ENCODE data around the gene ACAP1. TPM values are rescaled to one million over a fixed set of nuclear protein-coding genes. Genes with fewer than 3 reads are reported as not detected.

ACAP1 gene
- total and polyA plus RNA-seq, 4 donors, result 4.6 to 18.1 (median 13.8) TPM

- Histone ChIP-seq H3K27ac (ENCODE audit: low read depth, low read length) (no peak overlapping the region), H3K9me3 (ENCODE audit: control insufficient read depth, insufficient read depth, low read length) (no peaks in the 10 kb centered on the region), H3K4me1 (ENCODE audit: control insufficient read depth, insufficient read depth, low read length) (peaks cover 54% of the 10 kb centered on the region), H3K4me3 (ENCODE audit: low read depth, low read length) (no peak overlapping the region), H3K27me3 (ENCODE audit: control insufficient read depth, insufficient read depth, low read length) (no peaks in the 10 kb centered on the region), H3K36me3 (ENCODE audit: control insufficient read depth, insufficient read depth, low read length) (peaks cover 61% of the 10 kb centered on the region)
- 92% methylated on average over 7 of the region's 7 CpGs for WGBS (ENCODE audit: insufficient coverage)
- DNase-seq (ENCODE audit: low read depth in 4 of 6, low spot score in 6 of 6), result no peak
Observed at GRCh38 chr17:7311110-7311705, 25.1 kb upstream of the ACAP1 start.

- Histone ChIP-seq H3K27ac (ENCODE audit: low read depth, low read length) (no peak overlapping the region), H3K9me3 (ENCODE audit: control insufficient read depth, insufficient read depth, low read length) (no peaks in the 10 kb centered on the region), H3K36me3 (ENCODE audit: control insufficient read depth, insufficient read depth, low read length) (peaks cover 73% of the 10 kb centered on the region), H3K27me3 (ENCODE audit: control insufficient read depth, insufficient read depth, low read length) (no peaks in the 10 kb centered on the region), H3K4me1 (ENCODE audit: control insufficient read depth, insufficient read depth, low read length) (peaks cover 51% of the 10 kb centered on the region), H3K4me3 (ENCODE audit: low read depth, low read length) (no peak overlapping the region)
- DNase-seq (ENCODE audit: low read depth in 4 of 6, low spot score in 6 of 6), result no peak
- WGBS (ENCODE audit: insufficient coverage), result 83% methylated on average over 2 of the region's 7 CpGs
Observed at GRCh38 chr17:7312432-7313087, 23.8 kb upstream of the ACAP1 start.

GRCh38 chr17:7313088-7313889, 23.0 kb upstream of the ACAP1 start:
- H3K4me3 ChIP-seq (ENCODE audit: low read depth, low read length), result no peak overlapping the region
- no peak for DNase-seq (ENCODE audit: low read depth in 4 of 6, low spot score in 6 of 6)
- H3K4me1 ChIP-seq (ENCODE audit: control insufficient read depth, insufficient read depth, low read length), result peaks cover 49% of the 10 kb centered on the region

GRCh38 chr17:7313890-7314718, 22.2 kb upstream of the ACAP1 start:
- DNase-seq (ENCODE audit: low read depth in 4 of 6, low spot score in 6 of 6), result no peak
- Histone ChIP-seq H3K9me3 (ENCODE audit: control insufficient read depth, insufficient read depth, low read length) (no peaks in the 10 kb centered on the region), H3K4me3 (ENCODE audit: low read depth, low read length) (peak overlapping the region; percentile 88), H3K27ac (ENCODE audit: low read depth, low read length) (peak overlapping the region; percentile 92), H3K4me1 (ENCODE audit: control insufficient read depth, insufficient read depth, low read length) (peaks cover 41% of the 10 kb centered on the region), H3K36me3 (ENCODE audit: control insufficient read depth, insufficient read depth, low read length) (peaks cover 86% of the 10 kb centered on the region), H3K27me3 (ENCODE audit: control insufficient read depth, insufficient read depth, low read length) (no peaks in the 10 kb centered on the region)
- 57% methylated on average over 8 of the region's 9 CpGs for WGBS (ENCODE audit: insufficient coverage)

More at GRCh38 chr17:7313088-7313889, 23.0 kb upstream of the ACAP1 start:
- H3K27me3 ChIP-seq (ENCODE audit: control insufficient read depth, insufficient read depth, low read length), result no peaks in the 10 kb centered on the region
- H3K27ac ChIP-seq (ENCODE audit: low read depth, low read length), result no peak overlapping the region
- H3K9me3 ChIP-seq (ENCODE audit: control insufficient read depth, insufficient read depth, low read length), result no peaks in the 10 kb centered on the region
- peaks cover 80% of the 10 kb centered on the region for H3K36me3 ChIP-seq (ENCODE audit: control insufficient read depth, insufficient read depth, low read length)
- 87% methylated on average over 6 of the region's 7 CpGs for WGBS (ENCODE audit: insufficient coverage)

GRCh38 chr17:7314719-7315569, 21.4 kb upstream of the ACAP1 start, which contains the start of gene GPS2:
GPS2 (minus strand) TSS chr17:7315360; CDS start chr17:7315052, 308 bp downstream.
- no peaks in the 10 kb centered on the region for H3K9me3 ChIP-seq (ENCODE audit: control insufficient read depth, insufficient read depth, low read length)
- no peaks in the 10 kb centered on the region for H3K27me3 ChIP-seq (ENCODE audit: control insufficient read depth, insufficient read depth, low read length)
- H3K4me1 ChIP-seq (ENCODE audit: control insufficient read depth, insufficient read depth, low read length), result peaks cover 34% of the 10 kb centered on the region
- peaks cover 85% of the 10 kb centered on the region for H3K36me3 ChIP-seq (ENCODE audit: control insufficient read depth, insufficient read depth, low read length)
- peak within 1 kb of the TSS; percentile 92 for H3K27ac ChIP-seq (ENCODE audit: low read depth, low read length)
- H3K4me3 ChIP-seq (ENCODE audit: low read depth, low read length), result peak within 1 kb of the TSS; percentile 88
- DNase-seq (ENCODE audit: low read depth in 4 of 6, low spot score in 6 of 6), result peak; percentile 68 to 96 (median 82)
- WGBS (ENCODE audit: insufficient coverage), result under 1% methylated on average over 93 of the region's 95 CpGs

GRCh38 chr17:7315570-7316235, 20.6 kb upstream of the ACAP1 start:
- peaks cover 85% of the 10 kb centered on the region for H3K36me3 ChIP-seq (ENCODE audit: control insufficient read depth, insufficient read depth, low read length)
- peak overlapping the region; percentile 88 for H3K4me3 ChIP-seq (ENCODE audit: low read depth, low read length)
- peak overlapping the region; percentile 92 for H3K27ac ChIP-seq (ENCODE audit: low read depth, low read length)
- no peaks in the 10 kb centered on the region for H3K9me3 ChIP-seq (ENCODE audit: control insufficient read depth, insufficient read depth, low read length)
- H3K4me1 ChIP-seq (ENCODE audit: control insufficient read depth, insufficient read depth, low read length), result peaks cover 34% of the 10 kb centered on the region
- 45% methylated on average over 27 of the region's 30 CpGs for WGBS (ENCODE audit: insufficient coverage)
- no peak for DNase-seq (ENCODE audit: low read depth in 4 of 6, low spot score in 6 of 6)
- no peaks in the 10 kb centered on the region for H3K27me3 ChIP-seq (ENCODE audit: control insufficient read depth, insufficient read depth, low read length)

GRCh38 chr17:7317161-7317803, 19.0 kb upstream of the ACAP1 start:
- 90% methylated on average over 10 of the region's 16 CpGs for WGBS (ENCODE audit: insufficient coverage)
- H3K4me3 ChIP-seq (ENCODE audit: low read depth, low read length), result no peak overlapping the region
- peaks cover 86% of the 10 kb centered on the region for H3K36me3 ChIP-seq (ENCODE audit: control insufficient read depth, insufficient read depth, low read length)

More at GRCh38 chr17:7317161-7317803, 19.0 kb upstream of the ACAP1 start:
- Histone ChIP-seq H3K4me1 (ENCODE audit: control insufficient read depth, insufficient read depth, low read length) (peaks cover 33% of the 10 kb centered on the region), H3K27ac (ENCODE audit: low read depth, low read length) (no peak overlapping the region), H3K9me3 (ENCODE audit: control insufficient read depth, insufficient read depth, low read length) (no peaks in the 10 kb centered on the region), H3K27me3 (ENCODE audit: control insufficient read depth, insufficient read depth, low read length) (no peaks in the 10 kb centered on the region)
- DNase-seq (ENCODE audit: low read depth in 4 of 6, low spot score in 6 of 6), result no peak
